Sigmoid colon (tissue), 7 donors: ENCODE results near the gene KLHL26. TPM values are rescaled to one million over a fixed set of nuclear protein-coding genes. Genes with fewer than 3 reads are reported as not detected.

Source experiments
- DNase-seq: peaks from one replicate; pipeline ENCODE4 v3.0.0-alpha.2; 2019
- H3K27ac ChIP-seq, 4 donors: fragments of 200-600 bp; sonication (generic); one replicate each; pipeline ENCODE4 v1.5.1; 2016 to 2019; ENCODE audit warnings: mild to moderate bottlenecking in 1 of 4
- H3K27me3 ChIP-seq, 3 donors: fragments of 200-600 bp; sonication (generic); one replicate each; pipeline ENCODE4 v1.5.1; 2019; ENCODE audit warnings: mild to moderate bottlenecking in 1 of 3
- H3K36me3 ChIP-seq, 4 donors: fragments of 200-600 bp; sonication (generic); one replicate each; pipeline ENCODE4 v1.5.1; 2016 to 2019
- H3K4me1 ChIP-seq, 4 donors: fragments of 200-600 bp; sonication (generic); one replicate each; pipeline ENCODE4 v1.5.1; 2017 to 2019
- H3K4me3 ChIP-seq, 4 donors: fragments of 200-600 bp; sonication (generic); one replicate each; pipeline ENCODE4 v1.5.1; 2017 to 2019; ENCODE audit warnings: mild to moderate bottlenecking in 2 of 4, moderate library complexity in 1 of 4
- H3K9me3 ChIP-seq, 4 donors: fragments of 200-600 bp in 3 of 4; sonication (generic) in 3 of 4; one replicate each; pipeline versions ENCODE4 v1.5.1 to v1.6.1; 2013 to 2019
- CTCF ChIP-seq, 4 experiments: fragments of 450-650 bp in 3 of 4; fragments of 200-600 bp in 1 of 4; IDR thresholded peaks; one replicate each; pipeline ENCODE4 v1.5.1; 2016 to 2019; ENCODE audit warnings: antibody characterized with exemption in 4 of 4, mild to moderate bottlenecking in 3 of 4, moderate library complexity in 2 of 4
- EP300 ChIP-seq, 4 donors: sonication (generic); formaldehyde crosslinking; IDR thresholded peaks; one replicate each; pipeline ENCODE4 v1.6.1; 2017; ENCODE audit warnings: antibody characterized with exemption in 4 of 4
- POLR2A ChIP-seq, 2 donors: fragments of 450-650 bp; IDR thresholded peaks; one replicate each; pipeline ENCODE4 v1.6.1; 2016; ENCODE audit warnings: antibody characterized with exemption in 2 of 2, mild to moderate bottlenecking in 2 of 2, moderate library complexity in 2 of 2
- POLR2AphosphoS5 ChIP-seq, 4 donors: sonication (generic); formaldehyde crosslinking; IDR thresholded peaks; one replicate each; pipeline ENCODE4 v1.6.1; 2017; ENCODE audit warnings: antibody characterized with exemption in 4 of 4
- WGBS, 2 donors: extraction: QIAGEN DNeasy Blood & Tissue Kit; methylation state at CpG; one replicate each; pipeline ENCODE4 v1.1.7; 2013; 5-methylcytosine and 5-hydroxymethylcytosine counted together
- intact Hi-C: fragments of 100-400 bp; cut with DNase I; formaldehyde crosslinking; loops from one replicate; pipeline ENCODE4 v1.15.1; 2023
- polyA plus RNA-seq, 3 donors: library from polyadenylated mRNA; stranded (reverse); fragments of 200-250 nt; gene quantifications; one replicate each; pipeline ENCODE4 v1.2.3, GENCODE V29; 2013
- total RNA-seq, 4 donors: library from RNA; depleted of rRNA; stranded (reverse); fragments of >200 nt; gene quantifications; one replicate each; pipeline ENCODE4 v1.1.0, GENCODE V29; 2016
- donor health status: healthy with polysubstance abuse.
- donor health status: Bipolar disorder and iron deficiency.
- donor health status: healthy.

KLHL26 gene
- total and polyA plus RNA-seq, 7 donors, result 1.6 to 8.3 (median 4.8) TPM

GRCh38 chr19:18698321-18699167, 61.7 kb downstream of the KLHL26 start:
- Histone ChIP-seq H3K4me1 (peaks cover 0 to 31% (median 24%) of the 10 kb centered on the region in 4 donors), H3K4me3 (no peak overlapping the region), H3K36me3 (no peaks in the 10 kb centered on the region), H3K9me3 (no peaks in the 10 kb centered on the region), H3K27ac (no peak overlapping the region), H3K27me3 (no peaks in the 10 kb centered on the region)
- intact Hi-C loops, result no loop called here
- TF ChIP-seq POLR2AphosphoS5 (IDR thresholded peaks at IDR 0.05), result no peak
- no peak for TF ChIP-seq CTCF (IDR thresholded peaks at IDR 0.05)
- TF ChIP-seq EP300 (IDR thresholded peaks at IDR 0.05), result no peak
- no peak for TF ChIP-seq POLR2A (IDR thresholded peaks at IDR 0.05)
- 74 to 88% methylated on average over 18 of the region's 18 CpGs for WGBS, 2 donors
- DNase-seq, result no peak

- Histone ChIP-seq H3K4me1 (peaks cover 0 to 31% (median 24%) of the 10 kb centered on the region in 4 donors), H3K36me3 (no peaks in the 10 kb centered on the region), H3K27me3 (no peaks in the 10 kb centered on the region), H3K4me3 (no peak overlapping the region), H3K27ac (peak overlapping the region; percentile 72 to 87 (median 81)), H3K9me3 (no peaks in the 10 kb centered on the region)
- TF ChIP-seq CTCF (IDR thresholded peaks at IDR 0.05) (no peak), POLR2AphosphoS5 (IDR thresholded peaks at IDR 0.05) (no peak), POLR2A (IDR thresholded peaks at IDR 0.05) (no peak), EP300 (IDR thresholded peaks at IDR 0.05) (no peak)
- DNase-seq, result no peak
- intact Hi-C loops, result loop anchor here (5.0 kb wide), 1 partner anchor 63 kb away; no protein-coding TSS in a partner anchor
- 42 to 56% methylated on average over 14 of the region's 14 CpGs for WGBS, 2 donors
These were observed 62.7 kb downstream of the KLHL26 start for GRCh38 chr19:18699403-18700054.

- Histone ChIP-seq H3K9me3 (no peaks in the 10 kb centered on the region), H3K27ac (peak overlapping the region; percentile 72 to 87 (median 81)), H3K36me3 (no peaks in the 10 kb centered on the region), H3K4me1 (peaks cover 0 to 35% (median 24%) of the 10 kb centered on the region in 4 donors), H3K27me3 (no peaks in the 10 kb centered on the region), H3K4me3 (peak overlapping the region; percentile 2 to 53 (median 40))
- intact Hi-C loops, result loop anchor here (5.0 kb wide), 1 partner anchor 62 kb away; no protein-coding TSS in a partner anchor
- 27 to 64% methylated on average over 35 of the region's 35 CpGs for WGBS, 2 donors
- DNase-seq, result peak; percentile 92
- TF ChIP-seq EP300 (IDR thresholded peaks at IDR 0.05) (no peak), POLR2AphosphoS5 (IDR thresholded peaks at IDR 0.05) (peak in 3 of 4 donors; percentile 38 to 45 (median 43))
These were observed 63.8 kb downstream of the KLHL26 start for GRCh38 chr19:18700501-18701249.

- intact Hi-C loops, result loop anchor here (5.0 kb wide), 1 partner anchor 61 kb away; no protein-coding TSS in a partner anchor
- WGBS, 2 donors, result 31 to 47% methylated on average over 7 of the region's 7 CpGs
- Histone ChIP-seq H3K4me3 (peak overlapping the region in 3 of 4 donors; percentile 30 to 53 (median 50)), H3K36me3 (no peaks in the 10 kb centered on the region), H3K9me3 (no peaks in the 10 kb centered on the region), H3K4me1 (peaks cover 0 to 35% (median 24%) of the 10 kb centered on the region in 4 donors), H3K27me3 (no peaks in the 10 kb centered on the region), H3K27ac (peak overlapping the region; percentile 72 to 87 (median 81))
- no peak for TF ChIP-seq CTCF (IDR thresholded peaks at IDR 0.05)
- no peak for TF ChIP-seq EP300 (IDR thresholded peaks at IDR 0.05)
- no peak for TF ChIP-seq POLR2A (IDR thresholded peaks at IDR 0.05)
- no peak for TF ChIP-seq POLR2AphosphoS5 (IDR thresholded peaks at IDR 0.05)
- DNase-seq, result no peak
These were observed 64.4 kb downstream of the KLHL26 start for GRCh38 chr19:18701250-18701608.
